Spleen (tissue), 7 donors: Measurements from ENCODE around the gene SLAMF9.

Source experiments
- CTCF ChIP-seq, 11 experiments: fragments of 200-600 bp in 7 of 11; fragments of 450-650 bp in 4 of 11; sonication (generic) in 4 of 11; IDR thresholded peaks in 8 of 11; conservative IDR thresholded peaks in 3 of 11; 1 replicate in 7 of 11; 2 replicates in 4 of 11; pipeline versions ENCODE4 v1.4.0 to v1.8.0; 2016 to 2021; ENCODE audit warnings: antibody characterized with exemption in 11 of 11, inconsistent platforms in 4 of 11, mild to moderate bottlenecking in 1 of 11
- POLR2A ChIP-seq, 3 donors: fragments of 450-650 bp; IDR thresholded peaks; one replicate each; pipeline ENCODE4 v1.5.1; 2017; ENCODE audit warnings: antibody characterized with exemption in 3 of 3, mild to moderate bottlenecking in 1 of 3
- POLR2AphosphoS5 ChIP-seq, 3 donors: sonication (generic); formaldehyde crosslinking; IDR thresholded peaks; one replicate each; pipeline ENCODE4 v1.5.1; 2017; ENCODE audit warnings: antibody characterized with exemption in 3 of 3
- donor health status: DM: no; HTN: no; CAD: no; lungs with moderate emphysema.
- donor health status: DM: no; HTN: no; CAD: no.
- donor health status: DM: no; HTN: no; CAD: no.

GRCh38 chr1:159924025-159924790, 29.8 kb downstream of the SLAMF9 start:
- TF ChIP-seq POLR2A (IDR thresholded peaks at IDR 0.05) (no peak), CTCF (IDR thresholded peaks at IDR 0.05 in 8 of 11, conservative IDR thresholded peaks at IDR 0.05 in 3 of 11) (peak in 3 of 11 experiments; percentile 9 to 15 (median 11)), POLR2AphosphoS5 (IDR thresholded peaks at IDR 0.05) (peak; percentile 66 to 84 (median 71))
